SK-N-SH (cell line): ENCODE data around the gene SFSWAP. TPM values are rescaled to one million over a fixed set of nuclear protein-coding genes. Genes with fewer than 3 reads are reported as not detected.

Experiments
- CTCF ChIA-PET: fragments of 300-600, 350-600 bp; formaldehyde crosslinking; extraction: SDS; loops from one replicate; lab custom pipeline; 2021; lab: Yijun Ruan, JAX
- POLR2A ChIA-PET: fragments of 350-600 bp; sonication (Branson Sonifier 250); formaldehyde crosslinking; extraction: SDS; loops from one replicate; lab custom pipeline; 2020; ENCODE audit warnings: antibody characterized with exemption, inconsistent platforms; lab: Yijun Ruan, JAX
- DNase-seq: peaks from one replicate; pipeline ENCODE4 v3.0.0; 2012
- H2AFZ ChIP-seq: fragments of 200-600 bp; sonication (generic); 2 replicates; pipeline ENCODE4 v1.8.1; 2016; ENCODE audit warnings: antibody characterized with exemption, mild to moderate bottlenecking, low read depth
- H3F3A ChIP-seq: fragments of 200-600 bp; sonication (generic); replicated peaks from 2 replicates; pipeline ENCODE3; 2016; ENCODE audit warnings: antibody characterized with exemption, mild to moderate bottlenecking; ENCODE audit not compliant: insufficient read depth
- H3K27ac ChIP-seq, 2 experiments: fragments of 200-500 bp in 1 of 2; fragments of 200-600 bp in 1 of 2; sonication (Bioruptor generic) in 1 of 2; sonication (generic), shearing (Covaris generic) in 1 of 2; 2 replicates each; pipeline versions ENCODE4 v1.5.1 to v1.6.1; 2014 to 2016; ENCODE audit warnings: low read depth in 2 of 2, inconsistent platforms in 1 of 2, low read length in 1 of 2, mild to moderate bottlenecking in 1 of 2, mixed read lengths in 1 of 2
- H3K27me3 ChIP-seq: fragments of 200-600 bp; sonication (generic), shearing (Covaris generic); 2 replicates; pipeline ENCODE4 v1.6.1; 2016; ENCODE audit warnings: mixed run types; ENCODE audit not compliant: insufficient read depth
- H3K36me3 ChIP-seq, 2 experiments: fragments of 200-500 bp in 1 of 2; fragments of 200-600 bp in 1 of 2; sonication (Bioruptor generic) in 1 of 2; sonication (generic) in 1 of 2; replicated peaks in 1 of 2; 2 replicates each; pipeline versions ENCODE3 to v1.5.1; 2014 to 2016; ENCODE audit warnings: low read length in 1 of 2, mild to moderate bottlenecking in 1 of 2; ENCODE audit not compliant: insufficient read depth in 2 of 2, control insufficient read depth in 1 of 2
- H3K4me1 ChIP-seq, 2 experiments: fragments of 200-500 bp in 1 of 2; fragments of 200-600 bp in 1 of 2; sonication (Bioruptor generic) in 1 of 2; sonication (generic), shearing (Covaris generic) in 1 of 2; 2 replicates each; pipeline versions ENCODE4 v1.5.1 to v1.6.1; 2014 to 2016; ENCODE audit warnings: low read depth in 1 of 2, low read length in 1 of 2, mixed run types in 1 of 2; ENCODE audit not compliant: insufficient read depth in 2 of 2, control insufficient read depth in 1 of 2
- H3K4me2 ChIP-seq: fragments of 200-600 bp; sonication (generic), shearing (Covaris generic); 2 replicates; pipeline ENCODE4 v1.6.1; 2017; ENCODE audit warnings: mixed run types
- H3K4me3 ChIP-seq, 2 experiments: fragments of 200-500 bp in 1 of 2; fragments of 200-600 bp in 1 of 2; sonication (Bioruptor generic) in 1 of 2; sonication (generic), shearing (Covaris generic) in 1 of 2; 2 replicates each; pipeline versions ENCODE4 v1.5.1 to v1.8.1; 2014 to 2016; ENCODE audit warnings: low read depth in 2 of 2, inconsistent platforms in 1 of 2, low read length in 1 of 2, mild to moderate bottlenecking in 1 of 2, mixed read lengths in 1 of 2, moderate library complexity in 1 of 2
- H3K79me2 ChIP-seq: fragments of 200-600 bp; sonication (generic); 2 replicates; pipeline ENCODE4 v1.8.1; 2017; ENCODE audit warnings: mild to moderate bottlenecking; ENCODE audit not compliant: insufficient read depth
- H3K9ac ChIP-seq: fragments of 200-600 bp; sonication (generic); 2 replicates; pipeline ENCODE4 v1.6.1; 2017; ENCODE audit warnings: mixed run types
- H3K9me2 ChIP-seq: fragments of 200-600 bp; sonication (generic); 2 replicates; pipeline ENCODE4 v1.6.1; 2017; ENCODE audit warnings: mixed run types
- H3K9me3 ChIP-seq: fragments of 200-600 bp; sonication (generic); 2 replicates; pipeline ENCODE4 v1.6.1; 2017; ENCODE audit warnings: mixed run types, mild to moderate bottlenecking, moderate library complexity
- H4K20me1 ChIP-seq: fragments of 200-600 bp; sonication (generic); 2 replicates; pipeline ENCODE4 v1.6.1; 2017; ENCODE audit warnings: mild to moderate bottlenecking, mixed run types; ENCODE audit not compliant: insufficient read depth
- EZH2phosphoT487 ChIP-seq: fragments of 200-600 bp; sonication (generic); IDR thresholded peaks from 2 replicates; pipeline ENCODE4 v1.6.1; 2017; ENCODE audit warnings: low read depth, mixed run types, mild to moderate bottlenecking, antibody characterized with exemption, moderate library complexity, borderline replicate concordance
- IRF3 ChIP-seq: fragments of 150-350 bp; IDR thresholded peaks from 2 replicates; pipeline ENCODE4 v1.6.1; 2016; ENCODE audit warnings: mild to moderate bottlenecking, low read depth, low read length
- NFIC ChIP-seq: IDR thresholded peaks from 2 replicates; pipeline ENCODE4 v1.4.0; 2012; ENCODE audit warnings: borderline replicate concordance
- RCOR1 ChIP-seq: fragments of 150-350 bp; IDR thresholded peaks from 2 replicates; pipeline ENCODE4 v1.6.1; 2017; ENCODE audit warnings: antibody characterized with exemption, low read length
- REST ChIP-seq: IDR thresholded peaks from 2 replicates; pipeline ENCODE4 v1.6.1; 2012; ENCODE audit warnings: mild to moderate bottlenecking, low read depth, low read length, moderate library complexity
- RXRA ChIP-seq: IDR thresholded peaks from 2 replicates; pipeline ENCODE4 v1.4.0; 2012; ENCODE audit warnings: low read depth, mild to moderate bottlenecking, borderline replicate concordance
- TAF1 ChIP-seq: IDR thresholded peaks from 2 replicates; pipeline ENCODE4 v1.6.1; 2012; ENCODE audit warnings: low read depth, mild to moderate bottlenecking, low read length, moderate library complexity, borderline replicate concordance
- TEAD4 ChIP-seq: IDR thresholded peaks from 2 replicates; pipeline ENCODE4 v1.4.0; 2012; ENCODE audit warnings: mild to moderate bottlenecking, borderline replicate concordance; ENCODE audit not compliant: insufficient read depth
- YY1 ChIP-seq: IDR thresholded peaks from 2 replicates; pipeline ENCODE4 v1.4.0; 2012; ENCODE audit warnings: low read depth, mild to moderate bottlenecking
- ZBTB33 ChIP-seq: IDR thresholded peaks from 2 replicates; pipeline ENCODE4 v1.4.0; 2012; ENCODE audit warnings: low read depth, borderline replicate concordance
- WGBS: methylation state at CpG from one replicate; pipeline ENCODE4 v1.1.6; 2017; ENCODE audit warnings: low lambda C conversion rate; 5-methylcytosine and 5-hydroxymethylcytosine counted together
- polyA plus RNA-seq, 3 experiments: library from polyadenylated mRNA; depleted of rRNA; stranded (reverse); fragments of >200 nt; gene quantifications; 2 replicates each; pipeline ENCODE4 v1.2.3, GENCODE V29; 2012

SFSWAP gene
- polyA plus RNA-seq, 1 of the 3 experiments (the other 2 are of a cell fraction): 27.9 TPM

- no peak overlapping the region for H3K27ac ChIP-seq
- H3F3A ChIP-seq: no peaks in the 10 kb centered on the region
- ChIA-PET POLR2A (no interaction called here), CTCF (interaction anchor here (1.5 kb wide), 1 partner anchor 48 kb away, joined by 3 read pairs; no protein-coding TSS in a partner anchor)
- no peaks in the 10 kb centered on the region for H3K9me3 ChIP-seq
- H3K4me3 ChIP-seq: no peak overlapping the region
- over 99% methylated on average over 15 of the region's 15 CpGs for WGBS
- no peak overlapping the region for H3K4me2 ChIP-seq
- no peaks in the 10 kb centered on the region for H3K27me3 ChIP-seq
- no peaks in the 10 kb centered on the region for H3K4me1 ChIP-seq
- H4K20me1 ChIP-seq: no peaks in the 10 kb centered on the region
- no peaks in the 10 kb centered on the region for H3K9me2 ChIP-seq
- H3K36me3 ChIP-seq: peaks cover 28 to 69% of the 10 kb centered on the region in 2 experiments
- no peak overlapping the region for H2AFZ ChIP-seq
- H3K9ac ChIP-seq: no peak overlapping the region
- TF ChIP-seq RCOR1 (no peak), YY1 (no peak), TAF1 (no peak), IRF3 (no peak), NFIC (no peak), TEAD4 (no peak), RXRA (no peak), REST (no peak), EZH2phosphoT487 (no peak), ZBTB33 (no peak)
- peaks cover 7% of the 10 kb centered on the region; the same call in 1 of the 2 replicates for H3K79me2 ChIP-seq
- no peak for DNase-seq
These were observed 62.8 kb downstream of the SFSWAP start for GRCh38 chr12:131773582-131774221.
